Neural crest cell (in vitro differentiated cells): Measurements from ENCODE around the gene GALNT18. TPM values are rescaled to one million over a fixed set of nuclear protein-coding genes. Genes with fewer than 3 reads are reported as not detected.

Experiments used
- DNase-seq: peaks from one replicate; pipeline ENCODE4 v3.0.0; 2021; ENCODE audit warnings: low read depth, mixed read lengths, low spot score
- H3K27ac Mint-ChIP-seq: one replicate; pipeline ENCODE4 v1.8.0; 2021; ENCODE audit warnings: mild to moderate bottlenecking, mixed read lengths; ENCODE audit not compliant: unreplicated experiment
- H3K27me3 Mint-ChIP-seq: 2 replicates; pipeline ENCODE4 v1.8.0; 2021; ENCODE audit warnings: low read depth, mild to moderate bottlenecking, mixed read lengths
- H3K36me3 Mint-ChIP-seq: 2 replicates; pipeline ENCODE4 v1.8.0; 2021; ENCODE audit warnings: low read depth, mild to moderate bottlenecking, mixed read lengths
- H3K4me1 Mint-ChIP-seq: 2 replicates; pipeline ENCODE4 v1.8.0; 2021; ENCODE audit warnings: mixed read lengths
- H3K4me3 Mint-ChIP-seq: one replicate; pipeline ENCODE4 v1.8.0; 2021; ENCODE audit warnings: mild to moderate bottlenecking, mixed read lengths
- H3K9me3 Mint-ChIP-seq: 2 replicates; pipeline ENCODE4 v1.8.0; 2021; ENCODE audit warnings: mixed read lengths
- total RNA-seq: library from RNA; stranded (reverse); gene quantifications from 2 replicates; pipeline ENCODE4 v1.2.1, GENCODE V29; 2021
- TF ChIP-seq, protein P1 (sequence below): fragments of 200-600 bp; sonication (generic); conservative IDR thresholded peaks from 2 replicates; pipeline ENCODE4 v1.5.0; 2021; ENCODE audit warnings: antibody characterized with exemption, mild to moderate bottlenecking

Gene GALNT18
- total RNA-seq, 1 donor from 2014 or later, result 2.8 TPM

DNA sequence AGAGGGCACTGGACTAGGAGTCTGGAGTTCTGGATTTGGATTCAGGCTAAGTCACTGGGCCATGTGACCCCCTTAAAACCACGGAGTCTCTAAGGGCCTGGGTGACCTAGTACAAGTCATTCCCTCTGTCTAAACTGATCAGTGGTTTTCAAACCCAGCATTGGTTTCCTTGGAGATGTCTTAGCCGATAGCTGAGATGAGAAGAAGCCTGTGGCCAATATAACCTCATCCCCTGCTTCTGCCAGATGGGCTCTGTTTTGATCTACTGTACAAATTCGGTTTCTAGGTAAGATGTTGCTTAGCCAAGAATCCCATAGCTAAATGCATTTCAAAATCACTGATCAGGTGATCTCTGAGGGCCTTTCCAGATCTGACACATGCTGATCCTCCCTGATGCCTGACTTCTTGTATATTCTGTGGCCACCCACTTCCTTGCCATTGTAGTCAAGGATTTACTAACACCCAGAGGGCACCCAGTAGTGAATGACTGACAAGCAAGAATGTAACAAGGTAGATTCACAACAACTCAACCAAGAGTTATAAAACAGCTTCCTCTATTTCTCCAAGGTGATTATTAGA is 53.1 kb downstream of the GALNT18 start:
- DNase-seq, result no peak
- no peak overlapping the region for H3K27ac Mint-ChIP-seq
- H3K4me3 Mint-ChIP-seq, result no peak overlapping the region
- peaks cover 16% of the 10 kb centered on the region for H3K4me1 Mint-ChIP-seq
- no peaks in the 10 kb centered on the region for H3K9me3 Mint-ChIP-seq
- H3K36me3 Mint-ChIP-seq, result no peaks in the 10 kb centered on the region
- no peaks in the 10 kb centered on the region for H3K27me3 Mint-ChIP-seq
- TF ChIP-seq, protein P1, sequence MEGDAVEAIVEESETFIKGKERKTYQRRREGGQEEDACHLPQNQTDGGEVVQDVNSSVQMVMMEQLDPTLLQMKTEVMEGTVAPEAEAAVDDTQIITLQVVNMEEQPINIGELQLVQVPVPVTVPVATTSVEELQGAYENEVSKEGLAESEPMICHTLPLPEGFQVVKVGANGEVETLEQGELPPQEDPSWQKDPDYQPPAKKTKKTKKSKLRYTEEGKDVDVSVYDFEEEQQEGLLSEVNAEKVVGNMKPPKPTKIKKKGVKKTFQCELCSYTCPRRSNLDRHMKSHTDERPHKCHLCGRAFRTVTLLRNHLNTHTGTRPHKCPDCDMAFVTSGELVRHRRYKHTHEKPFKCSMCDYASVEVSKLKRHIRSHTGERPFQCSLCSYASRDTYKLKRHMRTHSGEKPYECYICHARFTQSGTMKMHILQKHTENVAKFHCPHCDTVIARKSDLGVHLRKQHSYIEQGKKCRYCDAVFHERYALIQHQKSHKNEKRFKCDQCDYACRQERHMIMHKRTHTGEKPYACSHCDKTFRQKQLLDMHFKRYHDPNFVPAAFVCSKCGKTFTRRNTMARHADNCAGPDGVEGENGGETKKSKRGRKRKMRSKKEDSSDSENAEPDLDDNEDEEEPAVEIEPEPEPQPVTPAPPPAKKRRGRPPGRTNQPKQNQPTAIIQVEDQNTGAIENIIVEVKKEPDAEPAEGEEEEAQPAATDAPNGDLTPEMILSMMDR, result no peak

DNA sequence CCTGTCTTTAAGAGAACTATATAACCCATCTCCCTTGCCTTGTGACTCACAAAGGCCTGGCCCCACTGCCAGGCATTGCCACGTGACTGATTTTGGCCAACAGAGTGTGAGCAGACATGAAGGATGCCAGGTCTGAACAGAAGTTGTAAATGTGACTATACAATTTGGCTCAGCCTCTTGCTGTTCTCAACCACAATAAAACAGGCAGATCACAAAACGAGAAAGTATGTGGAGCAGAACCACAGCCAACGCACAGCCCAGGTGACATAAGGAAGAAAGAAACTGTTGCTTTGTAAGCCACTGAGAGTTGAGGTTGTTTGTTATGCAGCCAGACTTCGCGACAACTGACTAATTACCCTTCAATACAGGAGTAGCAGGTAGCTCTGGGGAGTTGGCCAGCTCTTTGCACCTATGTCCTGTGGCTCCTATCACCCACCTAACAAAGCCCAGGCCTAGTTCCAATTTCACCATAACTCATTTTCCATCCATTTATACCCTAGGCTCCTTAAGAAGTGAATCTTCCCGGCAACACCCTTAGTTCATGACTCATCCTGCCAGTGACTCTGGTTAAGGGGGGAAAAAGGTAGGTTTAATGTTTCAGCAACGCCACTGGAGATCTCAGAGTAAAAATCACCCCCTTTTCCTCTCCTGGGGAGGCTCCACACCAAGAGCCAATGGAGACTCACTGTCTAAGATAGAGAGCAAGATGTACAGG is 53.7 kb downstream of the GALNT18 start:
- Mint-ChIP-seq H3K27me3 (no peaks in the 10 kb centered on the region), H3K36me3 (no peaks in the 10 kb centered on the region), H3K4me3 (no peak overlapping the region), H3K27ac (no peak overlapping the region), H3K9me3 (no peaks in the 10 kb centered on the region), H3K4me1 (peaks cover 16% of the 10 kb centered on the region)
- no peak for DNase-seq
- TF ChIP-seq, protein P1, result no peak

DNA sequence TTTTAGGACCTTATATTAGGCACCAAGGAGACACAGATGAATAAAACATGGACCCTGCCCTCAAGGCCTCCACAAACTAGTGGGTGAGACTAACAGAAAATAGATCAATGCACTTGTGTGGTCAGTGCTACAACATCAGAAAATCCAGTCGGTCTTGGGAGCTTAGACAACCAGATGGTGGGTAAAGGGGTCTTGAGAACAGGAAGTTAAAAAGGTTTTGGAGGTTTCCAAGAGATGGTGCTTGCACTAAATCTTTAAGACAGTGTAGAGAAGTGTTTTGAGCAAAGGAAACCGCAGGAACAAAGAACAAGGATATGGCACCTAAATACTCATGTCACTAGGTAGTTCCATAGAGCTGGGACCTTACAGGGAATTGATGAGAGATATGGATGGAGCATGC is 56.2 kb downstream of the GALNT18 start:
- H3K27me3 Mint-ChIP-seq, result no peaks in the 10 kb centered on the region
- H3K36me3 Mint-ChIP-seq, result no peaks in the 10 kb centered on the region
- peaks cover 15% of the 10 kb centered on the region for H3K4me1 Mint-ChIP-seq
- H3K27ac Mint-ChIP-seq, result peak overlapping the region; percentile 60
- DNase-seq, result no peak
- TF ChIP-seq, protein P1, result no peak
- no peaks in the 10 kb centered on the region for H3K9me3 Mint-ChIP-seq
- H3K4me3 Mint-ChIP-seq, result no peak overlapping the region

DNA sequence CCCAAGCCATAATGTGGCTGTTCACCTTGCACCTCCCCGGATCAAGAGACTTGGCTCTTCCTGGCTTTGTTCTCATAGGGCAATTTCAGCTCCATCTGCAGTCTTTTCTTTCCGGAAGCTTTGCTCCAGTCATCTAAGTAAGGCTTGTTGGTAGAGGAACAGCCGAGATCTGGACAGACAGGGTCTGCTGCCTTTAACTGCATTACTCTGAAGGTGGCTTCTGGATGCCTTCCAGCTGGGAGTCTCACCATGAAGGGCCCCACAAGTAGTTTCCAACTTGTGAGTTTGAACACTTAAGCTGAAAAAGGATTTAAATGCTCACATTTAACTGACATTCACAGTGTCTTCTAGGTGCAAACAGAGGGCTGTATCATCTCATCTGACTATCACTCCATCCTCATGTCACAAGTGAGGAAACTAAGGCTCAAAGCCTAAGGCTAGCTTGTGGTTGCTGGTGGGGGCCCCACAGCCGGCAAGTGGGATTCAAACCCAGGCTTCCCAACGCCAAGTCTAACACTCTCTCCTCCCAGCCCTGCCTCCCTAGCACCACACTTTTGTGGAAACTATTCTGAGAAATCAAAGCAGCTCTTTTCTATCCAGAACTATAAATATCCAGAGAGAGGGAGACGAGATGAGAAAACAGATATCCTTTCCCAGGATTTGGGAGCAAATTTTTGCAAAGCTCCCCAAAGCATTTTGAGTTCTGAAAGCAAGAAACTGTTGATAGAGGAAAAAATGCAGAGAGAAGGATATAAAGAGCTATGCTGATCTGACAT is 58.4 kb downstream of the GALNT18 start:
- H3K36me3 Mint-ChIP-seq, result no peaks in the 10 kb centered on the region
- peaks cover 6% of the 10 kb centered on the region for H3K9me3 Mint-ChIP-seq
- H3K27me3 Mint-ChIP-seq, result peaks cover 8% of the 10 kb centered on the region
- H3K27ac Mint-ChIP-seq, result no peak overlapping the region
- no peak for DNase-seq
- TF ChIP-seq, protein P1, result no peak
- no peak overlapping the region for H3K4me3 Mint-ChIP-seq
- peaks cover 6% of the 10 kb centered on the region for H3K4me1 Mint-ChIP-seq

DNA sequence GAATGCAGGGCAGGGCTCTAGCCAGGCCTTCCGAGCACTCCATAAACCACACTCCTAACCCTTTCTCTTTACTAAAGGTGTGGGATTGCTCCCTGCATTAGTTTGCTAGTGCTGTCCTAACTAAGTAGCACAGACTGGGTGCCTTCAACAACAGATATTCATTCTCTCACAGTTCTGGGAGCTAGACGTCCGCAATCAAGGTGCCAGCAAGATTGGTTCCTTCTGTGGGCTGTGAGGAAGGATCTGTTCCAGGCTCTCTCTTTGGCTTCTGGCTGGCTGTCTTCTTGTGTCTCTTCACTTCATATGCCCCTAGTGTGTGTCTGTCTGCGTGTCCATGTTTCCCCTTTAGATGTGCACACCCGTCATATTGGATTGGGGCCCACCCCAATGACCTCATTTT is 59.8 kb downstream of the GALNT18 start:
- no peak for DNase-seq

More for the DNA sequence above, 59.8 kb downstream of the GALNT18 start:
- peaks cover 8% of the 10 kb centered on the region for H3K27me3 Mint-ChIP-seq
- H3K9me3 Mint-ChIP-seq, result peaks cover 6% of the 10 kb centered on the region
- peaks cover 6% of the 10 kb centered on the region for H3K4me1 Mint-ChIP-seq
- H3K4me3 Mint-ChIP-seq, result no peak overlapping the region
- TF ChIP-seq, protein P1, result no peak
- H3K27ac Mint-ChIP-seq, result no peak overlapping the region
- H3K36me3 Mint-ChIP-seq, result no peaks in the 10 kb centered on the region
